ENCODE data around the gene EPB41L1. TPM values are rescaled to one million over a fixed set of nuclear protein-coding genes. Genes with fewer than 3 reads are reported as not detected.

Gene EPB41L1
- total RNA-seq, 1 experiment from 2014 or later: 42.1 TPM

GRCh38 chr20:36218380-36219064 lies 64.0 kb downstream of the EPB41L1 start:
- Histone ChIP-seq H3K79me2 (ENCODE audit: insufficient read depth, low read length) (no peaks in the 10 kb centered on the region), H4K20me1 (ENCODE audit: insufficient read depth) (no peaks in the 10 kb centered on the region), H3K4me2 (ENCODE audit: low read length) (no peak overlapping the region), H3K36me3 (ENCODE audit: control insufficient read depth in 1 of 2, insufficient read depth in 2 of 2, low read length in 2 of 2) (peaks cover 0 to 2% of the 10 kb centered on the region in 2 experiments; a peak in 1 of 4 replicates), H3K27me3 (ENCODE audit: insufficient read depth, low read length) (no peaks in the 10 kb centered on the region), H3K9me2 (ENCODE audit: insufficient read depth) (no peaks in the 10 kb centered on the region), H3K27ac (ENCODE audit: low read depth, low read length) (no peak overlapping the region), H3K9ac (ENCODE audit: low read length) (no peak overlapping the region), H3K9me3 (ENCODE audit: control insufficient read depth in 1 of 2, insufficient read depth in 1 of 2, low read depth in 1 of 2, low read length in 2 of 2) (no peaks in the 10 kb centered on the region), H2AFZ (ENCODE audit: low read depth, low read length, poor library complexity, severe bottlenecking) (no peak overlapping the region), H3K4me1 (ENCODE audit: control insufficient read depth in 1 of 2, insufficient read depth in 2 of 2, low read length in 2 of 2) (peaks cover 3 to 5% of the 10 kb centered on the region in 2 experiments; a peak in 2 of 4 replicates), H3K4me3 (replicated peaks in 1 of 2; ENCODE audit: low read depth in 1 of 2, low read length in 2 of 2) (no peak overlapping the region)
- no TSS peak for BruUV-seq (replicated peaks)
- RAD21 ChIA-PET (ENCODE audit: low non-redundant PET in 1 of 2, low total read pairs in 2 of 2, uncharacterized antibody in 2 of 2, unreplicated experiment in 2 of 2): no interaction called here
- ATAC-seq: no peak
- POLR2A ChIA-PET: no interaction called here
- intact Hi-C loops (cut with micrococcal nuclease): loop anchor here (10.0 kb wide), 1 partner anchor 696 kb away; no protein-coding TSS in a partner anchor
- DNase-seq (ENCODE audit: low read depth, low spot score): no peak
- CTCF ChIA-PET: interaction anchor here (1.0 kb wide), 1 partner anchor 181 kb away, joined by 3 read pairs; no protein-coding TSS in a partner anchor
- TF ChIP-seq POLR2AphosphoS5 (IDR thresholded peaks at IDR 0.05; ENCODE audit: low read depth, low read length): no peak
- TF ChIP-seq MAX (IDR thresholded peaks at IDR 0.05): no peak
- no peak for TF ChIP-seq SRF (IDR thresholded peaks at IDR 0.05; ENCODE audit: low read depth)
- TF ChIP-seq CTCF (IDR thresholded peaks at IDR 0.05 in 2 of 3, conservative IDR thresholded peaks at IDR 0.05 in 1 of 3; ENCODE audit: borderline replicate concordance in 1 of 3, insufficient read depth in 1 of 3, low read depth in 2 of 3, low read length in 2 of 3): no peak
- no peak for TF ChIP-seq RAD21 (IDR thresholded peaks at IDR 0.05; ENCODE audit: low read depth)
- no peak for TF ChIP-seq EGR1 (IDR thresholded peaks at IDR 0.05; ENCODE audit: low read depth)
- no peak for TF ChIP-seq SIN3A (IDR thresholded peaks at IDR 0.05; ENCODE audit: low read depth)
- TF ChIP-seq ZBTB33 (IDR thresholded peaks at IDR 0.05; ENCODE audit: extremely low read depth, insufficient replicate concordance, low read length): no peak
- no peak for TF ChIP-seq YY1 (IDR thresholded peaks at IDR 0.05; ENCODE audit: extremely low read depth, insufficient replicate concordance, low read depth, low read length)
